Measurements from ENCODE around the gene PTGDS. TPM values are rescaled to one million over a fixed set of nuclear protein-coding genes. Genes with fewer than 3 reads are reported as not detected.
A peak's percentile ranks its signal among the peaks of the same experiment; 100 is the strongest.

The PTGDS gene
- total and polyA plus RNA-seq, 9 of the 15 experiments (the other 6 are each of a cell fraction or from before 2014, with no cell fraction given), result 0.46 to 7.1 (median 2.0) TPM

DNA sequence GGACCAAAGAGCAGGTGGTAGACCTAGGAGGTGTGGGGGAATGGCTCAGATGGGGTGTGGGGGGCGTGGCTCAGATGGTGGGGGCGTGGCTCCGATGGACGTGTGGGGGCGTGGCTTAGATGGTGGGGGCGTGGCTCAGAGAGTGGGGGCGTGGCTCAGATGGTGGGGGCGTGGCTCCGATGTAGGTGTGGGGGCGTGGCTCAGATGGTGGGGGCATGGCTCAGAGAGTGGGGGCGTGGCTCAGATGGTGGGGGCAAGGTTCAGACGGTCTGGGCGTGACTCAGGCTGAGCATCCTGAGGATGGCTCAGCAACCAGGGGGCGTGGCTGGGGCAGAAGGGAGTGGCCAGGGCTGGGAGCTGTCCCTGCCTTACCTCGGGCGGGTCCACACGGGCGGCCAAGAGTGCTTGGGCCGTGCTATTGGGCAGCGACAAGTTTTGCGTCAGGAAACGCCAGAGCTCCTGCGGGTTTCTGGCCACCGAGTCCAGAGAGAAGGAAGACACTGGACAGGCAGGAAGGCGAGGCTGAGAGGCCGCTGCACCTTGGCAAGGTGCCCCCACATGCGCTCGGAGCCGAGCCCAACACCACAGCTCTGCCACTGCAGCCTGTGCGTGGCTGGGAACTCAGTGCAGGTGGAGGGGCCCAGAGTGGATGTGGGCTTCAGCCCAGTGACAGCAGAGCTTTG is 44.8 kb downstream of the PTGDS start (continued):
- TF ChIP-seq CHD7 (IDR thresholded peaks at IDR 0.05; ENCODE audit: low read depth, low read length), result no peak
- no peak for TF ChIP-seq KAT8 (IDR thresholded peaks at IDR 0.05; ENCODE audit: low read depth)
- no peak for TF ChIP-seq JUN (IDR thresholded peaks at IDR 0.05; ENCODE audit: borderline replicate concordance, low read depth, low read length)
- TF ChIP-seq JUN (CRISPR knock-in tag; IDR thresholded peaks at IDR 0.05; ENCODE audit: borderline replicate concordance), result no peak
- TF ChIP-seq, protein P1, sequence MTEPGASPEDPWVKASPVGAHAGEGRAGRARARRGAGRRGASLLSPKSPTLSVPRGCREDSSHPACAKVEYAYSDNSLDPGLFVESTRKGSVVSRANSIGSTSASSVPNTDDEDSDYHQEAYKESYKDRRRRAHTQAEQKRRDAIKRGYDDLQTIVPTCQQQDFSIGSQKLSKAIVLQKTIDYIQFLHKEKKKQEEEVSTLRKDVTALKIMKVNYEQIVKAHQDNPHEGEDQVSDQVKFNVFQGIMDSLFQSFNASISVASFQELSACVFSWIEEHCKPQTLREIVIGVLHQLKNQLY (CRISPR knock-in tag; conservative IDR thresholded peaks at IDR 0.05), result no peak
- no peak for TF ChIP-seq LCOR (CRISPR knock-in tag; IDR thresholded peaks at IDR 0.05)
- TF ChIP-seq ATF7 (IDR thresholded peaks at IDR 0.05), result peak; percentile 21; the same call in 1 of the 2 replicates
- TF ChIP-seq BRD9 (IDR thresholded peaks at IDR 0.05; ENCODE audit: low read depth, partially characterized antibody), result no peak
- TF ChIP-seq NRF1 (conservative IDR thresholded peaks at IDR 0.05 in 1 of 2, IDR thresholded peaks at IDR 0.05 in 1 of 2), result peak; percentile 64 to 73
- 0 out of 2 replicates have a peak, but pooled peaks have one; percentile 26 for TF ChIP-seq KLF1 (tag; IDR thresholded peaks at IDR 0.05)
- peak; percentile 61 for TF ChIP-seq VEZF1 (CRISPR knock-in tag; IDR thresholded peaks at IDR 0.05)
- no peak for TF ChIP-seq RFX5 (IDR thresholded peaks at IDR 0.05; ENCODE audit: low read depth, low read length)
- TF ChIP-seq KLF6 (CRISPR knock-in tag; IDR thresholded peaks at IDR 0.05; ENCODE audit: borderline replicate concordance), result no peak
- no peak for TF ChIP-seq SAFB2 (IDR thresholded peaks at IDR 0.05; ENCODE audit: borderline replicate concordance, low read depth, low read length, severe bottlenecking)
